Ectodermal cell (in vitro differentiated cells): ENCODE measurements around the gene TSTD1.
"Not testable (repeated sequence)": the region's sequence is repeated elsewhere in the genome, so short reads cannot be mapped to it uniquely, and the experiment has no call there.

Experiments used
- H3K27ac ChIP-seq: 2 replicates; pipeline ENCODE4 v1.7.0; 2013; ENCODE audit warnings: mild to moderate bottlenecking, low read depth, low read length; ENCODE audit not compliant: insufficient read depth, poor library complexity, severe bottlenecking
- H3K27me3 ChIP-seq: 2 replicates; pipeline ENCODE4 v1.7.0; 2013; ENCODE audit warnings: mild to moderate bottlenecking, low read length; ENCODE audit not compliant: insufficient read depth, control insufficient read depth, poor library complexity, severe bottlenecking
- H3K36me3 ChIP-seq: one replicate; pipeline ENCODE4 v1.7.0; 2013; ENCODE audit warnings: low read length; ENCODE audit not compliant: control insufficient read depth, insufficient read depth
- H3K4me1 ChIP-seq: one replicate; pipeline ENCODE4 v1.7.0; 2013; ENCODE audit warnings: low read length; ENCODE audit not compliant: control insufficient read depth, insufficient read depth
- H3K4me3 ChIP-seq: 2 replicates; pipeline ENCODE4 v1.7.0; 2013; ENCODE audit warnings: low read depth, low read length, control low read depth; ENCODE audit not compliant: insufficient read depth
- H3K9me3 ChIP-seq: 2 replicates; pipeline ENCODE4 v1.7.0; 2013; ENCODE audit warnings: mild to moderate bottlenecking, low read length, moderate library complexity; ENCODE audit not compliant: control insufficient read depth
- WGBS, 2 experiments: methylation state at CpG; one replicate each; pipeline ENCODE4 v1.1.7; 2013; ENCODE audit warnings: missing lambda C conversion rate in 2 of 2; 5-methylcytosine and 5-hydroxymethylcytosine counted together

TSTD1 gene

GRCh38 chr1:161069241-161069640, 30.5 kb upstream of the TSTD1 start:
- Histone ChIP-seq H3K27ac (no peak overlapping the region), H3K9me3 (no peaks in the 10 kb centered on the region), H3K27me3 (no peaks in the 10 kb centered on the region), H3K4me3 (no peak overlapping the region), H3K36me3 (no peaks in the 10 kb centered on the region), H3K4me1 (no peaks in the 10 kb centered on the region)
- 90% methylated on average over 9 of the region's 9 CpGs for WGBS, 2 experiments

GRCh38 chr1:161068306-161069234, 29.8 kb upstream of the TSTD1 start:
- 83 to 87% methylated on average over 10 of the region's 10 CpGs for WGBS, 2 experiments
- Histone ChIP-seq H3K27me3 (no peaks in the 10 kb centered on the region), H3K4me1 (no peaks in the 10 kb centered on the region), H3K9me3 (no peaks in the 10 kb centered on the region), H3K27ac (no peak overlapping the region), H3K36me3 (no peaks in the 10 kb centered on the region), H3K4me3 (no peak overlapping the region)

- Histone ChIP-seq H3K36me3 (no peaks in the 10 kb centered on the region), H3K9me3 (no peaks in the 10 kb centered on the region), H3K27ac (no peak overlapping the region), H3K4me1 (no peaks in the 10 kb centered on the region), H3K27me3 (no peaks in the 10 kb centered on the region), H3K4me3 (no peak overlapping the region)
- WGBS, 2 experiments = 87 to 89% methylated on average over 3 of the region's 3 CpGs
These were observed 27.9 kb upstream of the TSTD1 start for GRCh38 chr1:161066694-161067093.

- H3K9me3 ChIP-seq, H3K36me3 ChIP-seq, H3K27ac ChIP-seq, H3K4me1 ChIP-seq, H3K27me3 ChIP-seq, H3K4me3 ChIP-seq: not testable (repeated sequence)
- 85 to 94% methylated on average over 5 of the region's 7 CpGs for WGBS, 2 experiments
These were observed 26.9 kb upstream of the TSTD1 start for GRCh38 chr1:161065681-161066080.

- not testable (repeated sequence) for H3K36me3 ChIP-seq, H3K4me3 ChIP-seq, H3K9me3 ChIP-seq, H3K27ac ChIP-seq, H3K27me3 ChIP-seq, H3K4me1 ChIP-seq
- 62 to 67% methylated on average over 6 of the region's 6 CpGs for WGBS, 2 experiments
These were observed 25.2 kb upstream of the TSTD1 start for GRCh38 chr1:161063936-161064335.

GRCh38 chr1:161061419-161061818, 22.7 kb upstream of the TSTD1 start:
- Histone ChIP-seq H3K4me3 (no peak overlapping the region), H3K4me1 (no peaks in the 10 kb centered on the region), H3K27ac (no peak overlapping the region), H3K9me3 (no peaks in the 10 kb centered on the region), H3K36me3 (no peaks in the 10 kb centered on the region), H3K27me3 (no peaks in the 10 kb centered on the region)
- 93 to 98% methylated on average over 2 to 4 of the region's 4 CpGs for WGBS, 2 experiments

- H3K27me3 ChIP-seq = no peaks in the 10 kb centered on the region
- no peaks in the 10 kb centered on the region for H3K4me1 ChIP-seq
- 93 to 94% methylated on average over 6 of the region's 6 CpGs for WGBS, 2 experiments
- no peaks in the 10 kb centered on the region for H3K36me3 ChIP-seq
- no peaks in the 10 kb centered on the region for H3K9me3 ChIP-seq
- no peak overlapping the region for H3K27ac ChIP-seq
- no peak overlapping the region for H3K4me3 ChIP-seq
These were observed 20.5 kb upstream of the TSTD1 start for GRCh38 chr1:161059293-161059692.

GRCh38 chr1:161054805-161055204, 16.0 kb upstream of the TSTD1 start:
- WGBS, 2 experiments = 93% methylated on average over 7 of the region's 7 CpGs
- no peaks in the 10 kb centered on the region for H3K9me3 ChIP-seq
- no peaks in the 10 kb centered on the region for H3K36me3 ChIP-seq
- no peak overlapping the region for H3K27ac ChIP-seq
- H3K4me3 ChIP-seq = no peak overlapping the region
- no peaks in the 10 kb centered on the region for H3K4me1 ChIP-seq
- no peaks in the 10 kb centered on the region for H3K27me3 ChIP-seq

GRCh38 chr1:161054232-161054631, 15.5 kb upstream of the TSTD1 start:
- no peaks in the 10 kb centered on the region for H3K9me3 ChIP-seq
- H3K4me1 ChIP-seq = no peaks in the 10 kb centered on the region
- no peak overlapping the region for H3K27ac ChIP-seq
- no peaks in the 10 kb centered on the region for H3K27me3 ChIP-seq
- H3K36me3 ChIP-seq = no peaks in the 10 kb centered on the region
- WGBS, 2 experiments = 88% methylated on average over 4 of the region's 4 CpGs
- H3K4me3 ChIP-seq = no peak overlapping the region

- Histone ChIP-seq H3K4me3 (no peak overlapping the region), H3K9me3 (no peaks in the 10 kb centered on the region), H3K4me1 (no peaks in the 10 kb centered on the region), H3K27me3 (peaks cover 10% of the 10 kb centered on the region), H3K27ac (no peak overlapping the region), H3K36me3 (no peaks in the 10 kb centered on the region)
- WGBS, 2 experiments = 72 to 88% methylated on average over 3 of the region's 3 CpGs
These were observed 14.1 kb upstream of the TSTD1 start for GRCh38 chr1:161052899-161053298.
